SH-SY5Y (cell line): ENCODE results near the gene KRTAP20-2.

ENCODE experiments used
- GATA2 ChIP-seq: IDR thresholded peaks from 2 replicates; pipeline ENCODE4 v1.6.1; 2011; ENCODE audit warnings: mild to moderate bottlenecking, low read depth, low read length
- GATA3 ChIP-seq: IDR thresholded peaks from 2 replicates; pipeline ENCODE4 v1.6.1; 2011; ENCODE audit warnings: low read depth, mild to moderate bottlenecking, low read length, moderate library complexity

Gene KRTAP20-2

DNA sequence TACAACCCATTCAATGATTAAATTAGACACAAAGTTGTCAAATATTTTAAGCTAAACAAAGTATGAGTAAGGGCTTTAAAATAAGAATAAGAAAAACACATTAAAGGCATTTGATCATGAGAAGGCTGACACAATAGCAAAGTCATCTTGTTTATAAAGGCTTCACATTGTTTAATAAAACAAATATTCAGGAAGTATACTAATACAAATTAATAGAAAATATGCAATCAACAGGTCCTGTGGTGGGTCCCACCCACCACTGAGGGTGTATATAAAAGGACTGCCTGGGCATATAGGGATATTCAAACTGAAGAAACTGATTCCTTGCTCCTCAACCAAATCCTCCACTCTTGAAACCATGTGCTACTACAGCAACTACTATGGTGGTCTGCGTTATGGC lies at the start of gene KRTAP20-2:
KRTAP20-2 (plus strand) TSS at position 301 of the 400 bp plus-strand sequence; CDS start at position 359, 58 bp downstream.
- TF ChIP-seq GATA3: no peak
- TF ChIP-seq GATA2: no peak

DNA sequence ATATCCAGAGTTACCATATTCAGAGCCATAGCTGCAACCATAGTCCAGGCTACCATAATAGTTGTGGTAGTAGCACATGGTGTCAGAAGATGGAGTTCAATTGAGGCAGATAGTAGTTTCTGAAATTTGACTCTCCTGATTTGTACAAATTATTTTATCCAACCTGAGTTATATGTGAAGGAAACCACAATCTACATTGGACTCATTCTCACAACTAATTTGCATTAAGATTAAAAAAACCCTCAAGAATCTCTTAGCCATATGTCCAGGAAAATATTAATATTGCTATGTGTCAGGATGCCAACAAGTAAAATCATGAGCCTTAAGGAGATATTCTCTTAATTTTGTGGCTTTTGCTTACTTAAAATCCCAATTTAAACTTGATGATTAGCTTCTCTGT lies 44.7 kb upstream of the KRTAP20-2 start, which contains the start of gene KRTAP22-2:
KRTAP22-2 (minus strand) TSS at position 101 of the 400 bp plus-strand sequence.
- TF ChIP-seq GATA2 (no peak), GATA3 (no peak)

DNA sequence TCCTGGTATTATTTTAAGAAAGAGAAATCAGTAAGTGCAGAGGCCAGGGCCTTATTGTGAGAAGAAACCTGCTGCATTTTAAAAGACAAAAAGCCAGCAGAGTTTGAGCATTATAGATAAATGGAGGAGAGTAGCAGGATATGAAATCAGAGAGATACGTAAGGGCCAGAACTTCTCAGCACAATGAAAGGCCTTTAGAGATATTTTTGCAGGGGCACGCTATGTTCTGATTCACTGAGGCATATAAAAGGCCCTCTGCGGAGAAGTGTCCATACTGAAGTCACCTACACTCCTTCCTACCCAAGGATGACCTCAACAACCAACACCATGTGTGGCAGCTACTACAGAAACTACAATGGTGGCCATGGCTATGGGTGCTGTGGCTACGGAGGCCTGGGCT lies 42.9 kb upstream of the KRTAP20-2 start, which contains the start of gene KRTAP6-3:
KRTAP6-3 (plus strand) TSS at position 301 of the 400 bp plus-strand sequence; CDS start at position 307, 6 bp downstream.
- TF ChIP-seq GATA2 (no peak), GATA3 (no peak)

DNA sequence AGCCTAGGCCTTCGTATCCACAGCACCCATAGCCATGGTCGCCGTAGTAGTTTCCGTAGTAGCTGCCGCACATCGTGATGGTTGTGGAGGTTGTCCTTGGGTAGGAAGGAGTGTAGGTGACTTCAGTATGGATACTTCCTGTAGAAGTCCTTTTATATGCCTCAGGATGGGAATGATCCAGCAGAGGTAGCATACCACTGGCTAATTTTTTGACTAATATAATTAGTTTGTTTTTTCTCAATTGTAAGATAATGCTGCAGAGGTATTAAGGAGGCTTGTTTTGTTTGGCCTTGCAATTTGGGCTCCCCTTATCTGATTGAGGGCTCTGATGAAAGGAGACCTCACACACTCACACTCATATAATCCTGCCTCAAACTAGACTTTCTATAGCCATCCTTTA lies 36.2 kb upstream of the KRTAP20-2 start, which contains the start of gene KRTAP6-2:
KRTAP6-2 (minus strand) TSS at position 101 of the 400 bp plus-strand sequence; CDS start at position 73, 28 bp downstream.
- no peak for TF ChIP-seq GATA2
- no peak for TF ChIP-seq GATA3

DNA sequence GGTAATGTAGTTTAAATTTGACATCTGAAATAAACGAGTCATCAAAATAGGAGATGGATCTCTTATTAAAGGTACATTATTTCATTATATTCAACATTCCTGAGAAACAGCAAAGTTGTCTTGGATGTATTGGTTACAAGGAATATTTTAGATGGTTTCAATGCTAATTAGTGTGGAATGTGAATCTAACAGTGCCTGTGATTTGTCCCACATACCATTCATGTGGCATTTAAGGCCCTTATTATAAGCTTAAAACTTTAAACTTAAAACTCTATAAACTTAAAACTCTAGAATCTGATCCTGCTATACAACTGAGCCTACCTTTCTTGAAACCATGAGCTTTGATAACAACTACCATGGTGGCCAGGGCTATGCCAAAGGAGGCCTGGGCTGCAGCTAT lies 34.2 kb upstream of the KRTAP20-2 start, which contains the start of gene KRTAP22-1:
KRTAP22-1 (plus strand) TSS at position 301 of the 400 bp plus-strand sequence.
- no peak for TF ChIP-seq GATA3
- TF ChIP-seq GATA2: no peak

DNA sequence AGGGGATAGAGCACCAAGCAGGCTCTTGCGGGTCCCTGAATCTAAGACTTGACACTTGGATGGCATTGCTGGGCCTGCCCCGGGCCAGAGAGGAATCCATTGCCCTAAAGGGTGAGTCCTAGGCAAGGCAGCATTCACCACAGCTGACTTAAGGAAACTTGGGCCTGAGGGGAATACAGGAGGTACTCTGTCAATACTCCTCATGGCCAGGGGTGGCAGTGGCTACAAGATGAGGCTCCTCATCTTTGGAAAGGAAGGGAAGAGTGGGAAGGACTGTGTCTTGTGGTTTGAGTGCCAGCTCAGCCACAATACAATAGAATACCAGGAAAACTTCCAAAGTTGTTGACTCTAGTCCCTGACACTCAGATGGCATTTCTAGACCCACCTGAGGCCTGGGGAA lies 29.0 kb upstream of the KRTAP20-2 start:
- no peak for TF ChIP-seq GATA3
- no peak for TF ChIP-seq GATA2

DNA sequence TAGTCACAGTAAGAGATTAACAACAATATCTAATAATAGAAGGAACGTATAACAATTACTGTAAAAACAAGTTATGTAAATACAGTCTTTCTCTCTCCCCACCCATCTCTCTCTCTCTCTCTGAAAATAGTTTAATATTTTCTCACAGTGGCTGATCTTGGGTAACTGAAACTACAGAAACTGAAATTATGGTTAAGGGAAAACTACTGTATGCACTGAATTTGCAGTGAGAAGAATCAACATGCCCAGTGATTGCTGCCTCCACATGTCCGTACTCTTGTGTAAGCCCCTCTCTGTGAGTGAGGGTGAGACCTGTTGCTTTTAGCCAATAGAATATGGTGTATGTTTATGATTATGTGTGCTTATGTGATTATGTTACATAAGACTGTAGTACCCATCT lies 22.9 kb upstream of the KRTAP20-2 start:
- TF ChIP-seq GATA3: no peak
- TF ChIP-seq GATA2: no peak

DNA sequence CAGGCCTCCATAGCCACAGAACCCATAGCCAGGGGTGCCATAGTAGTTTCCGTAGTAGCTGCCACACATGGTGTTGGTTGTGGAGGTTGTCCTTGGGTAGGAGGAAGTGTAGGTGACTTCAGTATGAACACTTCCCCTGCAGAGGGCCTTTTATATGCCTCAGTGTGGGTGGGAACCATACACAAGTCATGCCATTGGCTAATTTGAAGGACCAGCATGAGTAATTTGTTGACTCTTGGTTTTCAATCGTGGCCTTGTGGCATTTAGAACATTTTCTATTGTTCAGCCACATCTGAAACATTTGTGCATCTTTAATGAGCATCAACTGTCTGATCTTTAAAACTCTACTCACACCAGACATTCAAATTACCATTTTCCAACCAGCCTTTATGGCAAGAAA lies 21.2 kb upstream of the KRTAP20-2 start, which contains the start of gene KRTAP6-1:
KRTAP6-1 (minus strand) TSS at position 95 of the 400 bp plus-strand sequence; CDS start at position 69, 26 bp downstream.
- no peak for TF ChIP-seq GATA3

DNA sequence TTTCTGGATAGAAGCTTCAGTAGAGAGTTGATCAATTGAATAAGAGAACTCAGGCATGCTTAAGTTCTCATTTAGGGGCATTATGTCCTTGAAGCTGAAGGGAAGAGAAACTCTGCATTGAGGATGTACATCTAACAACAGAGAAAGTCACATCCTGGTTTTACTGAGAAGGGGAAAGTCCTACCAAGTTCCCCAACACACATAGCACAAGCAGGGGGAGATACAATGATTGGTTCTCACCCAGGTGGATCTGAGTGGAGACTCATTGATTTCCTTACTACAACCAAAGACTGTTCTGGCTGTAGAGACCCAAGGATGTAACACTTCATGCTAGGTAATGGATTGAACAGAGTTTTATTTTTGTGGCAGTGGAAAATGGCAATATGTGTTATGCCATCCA lies 19.8 kb upstream of the KRTAP20-2 start:
- TF ChIP-seq GATA2 (no peak), GATA3 (no peak)

DNA sequence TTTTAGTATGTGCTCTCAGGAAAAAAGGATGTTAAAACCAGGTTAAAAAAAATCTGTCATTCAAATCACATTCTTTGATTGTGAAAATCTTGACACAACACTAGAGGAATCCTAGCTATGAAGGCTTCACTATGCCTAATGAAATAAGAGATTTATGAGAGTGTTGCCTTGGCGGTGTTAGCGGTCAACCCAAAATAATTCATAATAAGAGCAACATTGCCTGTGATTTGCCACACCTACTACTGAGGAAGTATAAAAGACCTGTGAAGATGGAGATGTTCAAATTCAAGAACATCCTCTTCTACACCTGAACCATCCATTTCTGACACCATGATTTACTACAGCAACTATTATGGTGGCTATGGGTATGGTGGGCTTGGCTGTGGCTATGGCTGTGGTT lies 18.9 kb upstream of the KRTAP20-2 start, which contains the start of gene KRTAP20-1:
KRTAP20-1 (plus strand) TSS at position 301 of the 400 bp plus-strand sequence; CDS start at position 331, 30 bp downstream.
- no peak for TF ChIP-seq GATA3
- TF ChIP-seq GATA2: no peak

DNA sequence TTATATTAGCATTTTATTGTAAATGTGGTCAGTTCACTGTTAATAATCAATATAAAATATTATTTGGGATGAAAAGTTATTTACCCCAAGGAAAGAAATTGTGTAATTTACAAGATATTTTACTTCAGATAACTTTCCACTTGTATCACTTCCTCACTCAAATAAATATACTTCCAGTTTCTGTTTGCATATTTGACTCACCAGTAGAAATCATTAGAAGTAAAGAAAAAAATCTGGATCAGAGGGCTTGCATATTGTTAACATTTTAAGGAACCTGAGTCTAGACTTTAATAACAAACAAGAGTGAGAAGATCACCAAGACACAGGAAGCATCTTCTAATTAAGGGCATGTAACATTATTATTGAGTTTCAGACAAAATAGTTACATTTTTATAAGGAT lies 14.9 kb upstream of the KRTAP20-2 start:
- no peak for TF ChIP-seq GATA2
- no peak for TF ChIP-seq GATA3

DNA sequence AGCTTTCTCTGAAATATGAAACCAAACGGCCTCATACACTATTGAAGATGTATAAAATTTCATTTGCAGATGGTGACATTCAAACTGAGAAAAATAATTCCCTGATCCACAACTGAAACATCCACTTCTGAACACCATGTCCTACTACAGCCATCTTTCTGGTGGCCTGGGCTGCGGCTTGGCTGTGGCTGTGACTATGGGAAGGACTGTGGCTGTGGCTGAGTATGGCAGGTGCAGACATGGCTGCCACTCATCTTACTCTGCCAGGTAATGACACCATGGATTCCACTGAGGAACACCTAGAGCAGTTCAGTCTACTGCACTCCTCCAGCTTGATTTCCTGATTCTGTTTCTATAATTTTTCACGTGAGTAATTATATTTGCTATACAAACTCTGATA lies 14.5 kb upstream of the KRTAP20-2 start, which contains the start of gene KRTAP20-4:
KRTAP20-4 (plus strand) TSS at position 106 of the 400 bp plus-strand sequence.
- no peak for TF ChIP-seq GATA2
- TF ChIP-seq GATA3: no peak

DNA sequence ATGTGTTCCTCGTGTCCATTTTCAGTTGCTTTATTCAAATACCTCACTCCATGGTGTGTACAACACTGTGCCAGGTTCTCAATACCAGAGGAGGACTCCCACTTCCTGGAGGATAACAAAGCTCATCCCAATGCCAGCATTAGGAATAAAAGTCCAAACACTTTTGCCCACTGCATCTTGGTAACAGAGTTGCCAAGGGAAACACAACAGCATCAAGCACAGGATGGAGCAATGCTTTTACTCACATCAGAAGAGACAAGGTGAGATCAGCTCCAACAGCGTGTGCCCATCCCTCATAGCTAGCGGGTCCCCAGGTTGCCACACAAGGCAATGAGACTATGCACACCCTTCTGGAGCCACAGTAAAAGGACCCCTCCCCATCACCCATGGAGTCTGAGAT lies 11.6 kb upstream of the KRTAP20-2 start:
- TF ChIP-seq GATA3: no peak
- TF ChIP-seq GATA2: no peak

DNA sequence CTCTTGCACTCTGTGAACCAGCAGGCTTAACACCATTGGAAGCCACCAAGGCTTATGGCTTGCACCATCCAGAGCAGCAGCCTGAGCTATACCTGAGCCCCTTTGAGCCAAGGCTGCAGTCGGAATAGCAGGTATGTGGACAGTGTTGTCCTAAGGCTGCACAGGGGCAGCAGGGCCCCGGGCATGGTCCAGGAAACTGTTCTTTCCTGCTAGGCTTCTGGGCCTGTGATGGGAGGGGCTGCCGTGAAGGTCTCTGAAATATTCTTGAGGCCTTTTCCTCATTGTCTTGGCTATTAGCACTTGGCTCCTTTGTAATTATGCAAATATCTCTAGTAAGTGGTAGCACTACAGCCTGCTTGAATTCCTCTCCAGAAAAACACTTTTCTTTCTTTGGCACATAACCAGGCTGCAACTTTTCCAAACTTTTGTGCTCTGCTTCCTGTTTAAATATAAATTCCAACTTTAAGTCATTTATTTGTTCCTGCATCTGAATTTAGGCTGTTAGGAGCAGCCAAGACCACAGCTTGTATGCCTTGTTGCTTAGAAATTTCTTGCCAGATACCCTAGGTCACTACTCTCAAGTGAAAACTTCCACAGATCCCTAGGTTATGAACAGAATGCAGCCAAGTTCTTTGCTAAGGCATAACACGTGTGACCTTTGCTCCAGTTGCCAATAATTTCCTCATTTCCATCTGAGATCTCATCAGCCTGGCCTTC lies 9.4 kb upstream of the KRTAP20-2 start:
- TF ChIP-seq GATA3 (no peak), GATA2 (no peak)

DNA sequence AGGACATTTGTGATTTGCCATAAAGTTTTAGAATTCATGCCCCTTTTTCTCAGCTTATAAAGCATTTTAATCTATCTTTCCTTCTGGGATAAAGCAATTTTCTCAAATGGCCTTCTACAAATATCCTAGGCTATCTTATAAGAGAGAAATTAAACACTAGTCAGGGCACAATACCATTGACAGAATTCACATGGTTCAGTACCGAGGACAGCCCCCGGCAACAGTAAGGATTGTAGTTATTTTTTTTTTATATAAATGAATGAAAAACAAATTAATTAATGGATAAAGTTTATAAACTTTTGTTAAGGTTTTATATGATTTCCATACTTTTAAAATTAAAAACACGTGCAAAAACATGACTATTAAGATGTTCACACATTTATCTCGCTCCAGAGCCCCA lies 6.9 kb upstream of the KRTAP20-2 start:
- TF ChIP-seq GATA2 (no peak), GATA3 (no peak)
